ENCODE measurements around the gene HACE1.
"Not testable (repeated sequence)": the region's sequence is repeated elsewhere in the genome, so short reads cannot be mapped to it uniquely, and the experiment has no call there.

- TF ChIP-seq CTCF (tag by site-specific recombination; IDR thresholded peaks at IDR 0.05); ZNF830 (tag by site-specific recombination; IDR thresholded peaks at IDR 0.05; ENCODE audit: low read depth); ZNF366 (tag by site-specific recombination; conservative IDR thresholded peaks at IDR 0.05); ZNF26 (tag by site-specific recombination; IDR thresholded peaks at IDR 0.05); ZNF548 (tag by site-specific recombination; IDR thresholded peaks at IDR 0.05): not testable (repeated sequence)
These were observed 54.4 kb downstream of the HACE1 start for GRCh38 chr6:104805335-104805734.
